Endothelial cell of umbilical vein (primary cell): Measurements from ENCODE around the gene ZNF831. TPM values are rescaled to one million over a fixed set of nuclear protein-coding genes. Genes with fewer than 3 reads are reported as not detected.

Experiments
- BruUV-seq: library from RNA; stranded (reverse); fragments of 400-500 nt; replicated peaks from 2 replicates; lab custom pipeline; 2021; lab: Mats Ljungman, UMichigan
- CTCF ChIA-PET: fragments of 300-600, 350-600 bp; sonication (Branson Sonifier 250); formaldehyde crosslinking; loops from one replicate; lab custom pipeline; 2021; ENCODE audit warnings: antibody characterized with exemption, inconsistent platforms; lab: Charles Lee
- POLR2A ChIA-PET: fragments of 300-600, 350-600 bp; sonication (Branson Sonifier 250); formaldehyde crosslinking; loops from one replicate; lab custom pipeline; 2021; ENCODE audit warnings: antibody characterized with exemption, inconsistent platforms; lab: Charles Lee
- DNase-seq: peaks from one replicate; pipeline ENCODE4 v3.0.0-alpha.2; 2011; ENCODE audit warnings: low read depth, low spot score
- FAIRE-seq: peaks from 2 replicates; lab custom pipeline; 2011; peaks lifted over from hg19 to GRCh38; lab: Jason Lieb, UNC
- H2AFZ ChIP-seq: 2 replicates; pipeline ENCODE4 v1.6.0; 2012; ENCODE audit warnings: low read depth, low read length, control low read depth, inconsistent platforms
- H3K27ac ChIP-seq: 2 replicates; pipeline ENCODE4 v1.5.1; 2011; ENCODE audit warnings: low read depth, mild to moderate bottlenecking, control low read depth, low read length, moderate library complexity; ENCODE audit not compliant: insufficient read depth
- H3K27me3 ChIP-seq, 2 experiments: 2 replicates each; pipeline versions ENCODE4 v1.6.0 to v1.6.1; 2011; ENCODE audit warnings: low read length in 2 of 2, mixed read lengths in 1 of 2; ENCODE audit not compliant: control insufficient read depth in 2 of 2, insufficient read depth in 2 of 2
- H3K36me3 ChIP-seq, 2 experiments: 2 replicates in 1 of 2; 3 replicates in 1 of 2; pipeline ENCODE4 v1.5.1; 2011; ENCODE audit warnings: low read length in 2 of 2, mild to moderate bottlenecking in 1 of 2, moderate library complexity in 1 of 2; ENCODE audit not compliant: control insufficient read depth in 2 of 2, insufficient read depth in 2 of 2; ENCODE audit errors: extremely low read depth in 1 of 2
- H3K4me1 ChIP-seq: 3 replicates; pipeline ENCODE4 v1.5.1; 2011; ENCODE audit warnings: mild to moderate bottlenecking, low read length; ENCODE audit not compliant: control insufficient read depth, insufficient read depth; ENCODE audit errors: extremely low read depth
- H3K4me2 ChIP-seq: 2 replicates; pipeline ENCODE4 v1.6.1; 2011; ENCODE audit warnings: low read length, control low read depth, mixed read lengths; ENCODE audit not compliant: insufficient read depth
- H3K4me3 ChIP-seq, 3 experiments: fragments of 200-600 bp in 1 of 3; sonication (generic), shearing (Covaris generic) in 1 of 3; replicated peaks in 1 of 3; 2 replicates each; pipeline ENCODE4 v1.5.1; 2011 to 2016; ENCODE audit warnings: control low read depth in 3 of 3, low read length in 3 of 3, mild to moderate bottlenecking in 2 of 3, inconsistent platforms in 1 of 3, low read depth in 1 of 3, moderate library complexity in 1 of 3; ENCODE audit not compliant: insufficient read depth in 1 of 3
- H3K79me2 ChIP-seq: 2 replicates; pipeline ENCODE4 v1.6.0; 2012; ENCODE audit warnings: low read length, inconsistent platforms; ENCODE audit not compliant: control insufficient read depth, insufficient read depth
- H3K9ac ChIP-seq: replicated peaks from 2 replicates; pipeline ENCODE3; 2011; ENCODE audit warnings: low read length, control low read depth; ENCODE audit not compliant: insufficient read depth; ENCODE audit errors: extremely low read depth
- H3K9me1 ChIP-seq: replicated peaks from 3 replicates; pipeline ENCODE4 v1.6.0; 2011; ENCODE audit warnings: mild to moderate bottlenecking, low read length; ENCODE audit not compliant: control insufficient read depth, insufficient read depth; ENCODE audit errors: extremely low read depth
- H3K9me3 ChIP-seq: replicated peaks from 2 replicates; pipeline ENCODE4 v1.5.1; 2012; ENCODE audit warnings: low read length, inconsistent platforms; ENCODE audit not compliant: control insufficient read depth, insufficient read depth
- H4K20me1 ChIP-seq: replicated peaks from 2 replicates; pipeline ENCODE3; 2011; ENCODE audit warnings: mild to moderate bottlenecking, low read length; ENCODE audit not compliant: control insufficient read depth, insufficient read depth; ENCODE audit errors: extremely low read depth
- EZH2 ChIP-seq: IDR thresholded peaks from 2 replicates; pipeline ENCODE4 v1.6.1; 2012; ENCODE audit warnings: borderline replicate concordance, low read depth, mild to moderate bottlenecking, moderate library complexity, low read length, inconsistent platforms; ENCODE audit not compliant: severe bottlenecking
- FOS ChIP-seq: IDR thresholded peaks from 2 replicates; pipeline ENCODE4 v1.6.1; 2011; ENCODE audit warnings: mild to moderate bottlenecking, low read length, moderate library complexity, borderline replicate concordance; ENCODE audit not compliant: insufficient read depth
- GATA2 ChIP-seq: IDR thresholded peaks from 2 replicates; pipeline ENCODE4 v1.7.0; 2011; ENCODE audit warnings: low read depth, mild to moderate bottlenecking, moderate library complexity, mixed read lengths, low read length; ENCODE audit not compliant: insufficient read length, insufficient read depth
- JUN ChIP-seq: IDR thresholded peaks from 2 replicates; pipeline ENCODE4 v1.6.1; 2011; ENCODE audit warnings: borderline replicate concordance, low read depth; ENCODE audit not compliant: insufficient read length, insufficient read depth
- MYC ChIP-seq: IDR thresholded peaks from one replicate; pipeline ENCODE4 v1.6.1; 2011; ENCODE audit warnings: mild to moderate bottlenecking, low read depth, low read length
- POLR2A ChIP-seq: IDR thresholded peaks from 2 replicates; pipeline ENCODE4 v1.6.1; 2012; ENCODE audit warnings: low read depth, mild to moderate bottlenecking, control low read depth, low read length
- POLR2AphosphoS5 ChIP-seq: IDR thresholded peaks from 2 replicates; pipeline ENCODE4 v1.6.1; 2012; ENCODE audit warnings: low read depth, mild to moderate bottlenecking, control low read depth, low read length, moderate library complexity; ENCODE audit not compliant: insufficient read depth
- dilution Hi-C: fragments of 300-500 bp; cut with MboI; formaldehyde crosslinking; loops from one replicate; pipeline ENCODE4 v1.15.0; 2019; ENCODE audit warnings: low sequenced_read_pairs; ENCODE audit not compliant: extremely low pct_ligation_motif_present
- intact Hi-C: fragments of 100-400 bp; cut with micrococcal nuclease; formaldehyde crosslinking; loops from one replicate; pipeline ENCODE4 v1.10.0; 2022
- polyA plus RNA-seq, 4 experiments: library from polyadenylated mRNA; depleted of rRNA in 3 of 4; stranded (reverse) in 3 of 4; unstranded in 1 of 4; fragments of >200 nt; gene quantifications; 2 replicates each; pipeline versions ENCODE4 v1.2.1 to v1.2.3, GENCODE V29; 2011 to 2012; ENCODE audit warnings: missing spikeins in 1 of 4
- total RNA-seq: library from RNA; stranded (reverse); gene quantifications from 2 replicates; pipeline ENCODE4 v1.2.3, GENCODE V29; 2021
- TF ChIP-seq, protein P1 (sequence below): IDR thresholded peaks from 2 replicates; pipeline ENCODE4 v1.6.1; 2011; ENCODE audit not compliant: insufficient read depth, insufficient read length
- TF ChIP-seq, protein P2 (sequence below), 2 donors: IDR thresholded peaks; 1 replicate in 1 of 2; 2 replicates in 1 of 2; pipeline ENCODE4 v1.5.1; 2011; ENCODE audit warnings: low read length in 2 of 2, mild to moderate bottlenecking in 2 of 2, moderate library complexity in 2 of 2, control low read depth in 1 of 2, inconsistent platforms in 1 of 2, low read depth in 1 of 2; ENCODE audit not compliant: insufficient read depth in 1 of 2; ENCODE audit errors: extremely low read depth in 1 of 2

Gene ZNF831
- total and polyA plus RNA-seq, 2 donors (not counting 3 experiments of a cell fraction or from before 2014, with no cell fraction given) = not detected

DNA sequence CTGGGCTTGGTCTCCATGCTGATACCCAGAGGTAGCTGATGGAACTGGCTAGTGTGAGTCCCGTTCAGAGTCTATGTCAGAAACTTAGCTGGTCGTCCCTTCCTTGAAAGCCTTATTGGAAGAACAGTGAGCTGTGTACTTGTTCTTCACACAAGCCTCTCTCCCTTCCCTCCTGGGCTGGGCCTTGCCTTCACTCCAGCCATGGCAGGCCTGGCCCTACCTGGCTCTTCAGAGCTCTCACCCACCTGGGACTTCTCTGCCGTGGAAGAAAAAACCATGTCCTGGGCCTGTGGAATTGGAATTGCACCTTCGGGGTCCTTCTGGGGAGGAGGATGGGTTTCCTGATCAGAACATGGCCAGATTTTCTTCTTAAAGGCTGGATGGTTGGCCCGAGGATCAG lies 20.3 kb upstream of the ZNF831 start:
- CTCF ChIA-PET = no interaction called here
- no peak for TF ChIP-seq JUN
- TF ChIP-seq EZH2 = no peak
- no peak for TF ChIP-seq MYC
- TF ChIP-seq FOS = no peak
- TF ChIP-seq, protein P1, sequence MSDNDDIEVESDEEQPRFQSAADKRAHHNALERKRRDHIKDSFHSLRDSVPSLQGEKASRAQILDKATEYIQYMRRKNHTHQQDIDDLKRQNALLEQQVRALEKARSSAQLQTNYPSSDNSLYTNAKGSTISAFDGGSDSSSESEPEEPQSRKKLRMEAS = no peak
- no peak for TF ChIP-seq POLR2AphosphoS5
- TF ChIP-seq, protein P2, sequence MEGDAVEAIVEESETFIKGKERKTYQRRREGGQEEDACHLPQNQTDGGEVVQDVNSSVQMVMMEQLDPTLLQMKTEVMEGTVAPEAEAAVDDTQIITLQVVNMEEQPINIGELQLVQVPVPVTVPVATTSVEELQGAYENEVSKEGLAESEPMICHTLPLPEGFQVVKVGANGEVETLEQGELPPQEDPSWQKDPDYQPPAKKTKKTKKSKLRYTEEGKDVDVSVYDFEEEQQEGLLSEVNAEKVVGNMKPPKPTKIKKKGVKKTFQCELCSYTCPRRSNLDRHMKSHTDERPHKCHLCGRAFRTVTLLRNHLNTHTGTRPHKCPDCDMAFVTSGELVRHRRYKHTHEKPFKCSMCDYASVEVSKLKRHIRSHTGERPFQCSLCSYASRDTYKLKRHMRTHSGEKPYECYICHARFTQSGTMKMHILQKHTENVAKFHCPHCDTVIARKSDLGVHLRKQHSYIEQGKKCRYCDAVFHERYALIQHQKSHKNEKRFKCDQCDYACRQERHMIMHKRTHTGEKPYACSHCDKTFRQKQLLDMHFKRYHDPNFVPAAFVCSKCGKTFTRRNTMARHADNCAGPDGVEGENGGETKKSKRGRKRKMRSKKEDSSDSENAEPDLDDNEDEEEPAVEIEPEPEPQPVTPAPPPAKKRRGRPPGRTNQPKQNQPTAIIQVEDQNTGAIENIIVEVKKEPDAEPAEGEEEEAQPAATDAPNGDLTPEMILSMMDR (IDR thresholded peaks at IDR 0.05; ENCODE audit: extremely low read depth in 1 of 2, insufficient read depth in 1 of 2, low read depth in 1 of 2, low read length in 2 of 2) = no peak
- no peak for TF ChIP-seq POLR2A
- TF ChIP-seq GATA2 = no peak
- POLR2A ChIA-PET = no interaction called here
- H3K9me3 ChIP-seq = no peaks in the 10 kb centered on the region
- no peaks in the 10 kb centered on the region for H3K36me3 ChIP-seq
- no peak overlapping the region for H2AFZ ChIP-seq
- H3K4me3 ChIP-seq = no peak overlapping the region
- dilution Hi-C loops = no loop called here
- no peak for DNase-seq
- no peaks in the 10 kb centered on the region for H3K79me2 ChIP-seq
- no TSS peak for BruUV-seq
- H3K4me2 ChIP-seq = no peak overlapping the region
- intact Hi-C loops = no loop called here
- no peak overlapping the region for H3K9ac ChIP-seq
- no peaks in the 10 kb centered on the region for H4K20me1 ChIP-seq
- no peaks in the 10 kb centered on the region for H3K9me1 ChIP-seq
- FAIRE-seq = no peak
- no peak overlapping the region for H3K27ac ChIP-seq
- no peaks in the 10 kb centered on the region for H3K27me3 ChIP-seq
- H3K4me1 ChIP-seq = no peaks in the 10 kb centered on the region
